Measurements from ENCODE around the gene VAV3.

VAV3 gene

DNA sequence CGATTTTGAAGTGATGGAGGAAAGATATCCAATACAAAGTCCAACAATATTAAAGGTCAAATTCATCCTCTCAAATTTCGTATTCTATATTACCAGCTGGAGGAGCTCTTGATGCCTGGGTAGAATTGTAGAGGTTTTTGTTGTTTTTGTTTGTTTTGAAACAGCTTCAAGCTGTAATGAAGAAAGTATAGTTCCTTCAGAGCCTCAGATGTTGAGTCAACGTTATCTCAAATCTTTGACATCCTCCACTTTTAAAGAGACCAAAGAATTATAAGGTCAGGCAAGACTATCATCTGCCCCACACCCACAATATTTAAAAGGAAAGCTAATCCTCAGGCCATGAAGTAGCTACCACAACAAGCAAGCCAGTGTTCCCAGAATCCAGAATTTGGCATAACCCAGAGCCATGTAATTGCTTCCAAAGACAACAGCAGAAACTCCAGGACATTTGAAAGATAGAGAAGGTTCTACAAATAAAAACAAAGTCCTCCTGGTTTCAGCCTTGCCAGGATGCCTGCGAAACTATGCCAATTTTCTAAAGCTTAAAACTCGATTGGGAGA lies 24.9 kb downstream of the VAV3 start:
- Mint-ChIP-seq H3K4me1 (peaks cover 17% of the 10 kb centered on the region), H3K27ac (no peak overlapping the region), H3K27me3 (ENCODE audit: low read depth, poor library complexity) (no peaks in the 10 kb centered on the region), H3K9me3 (no peaks in the 10 kb centered on the region), H3K4me3 (no peak overlapping the region), H3K36me3 (ENCODE audit: low read depth) (no peaks in the 10 kb centered on the region)
- TF ChIP-seq CTCF (IDR thresholded peaks at IDR 0.05): no peak
- DNase-seq: no peak

- no peaks in the 10 kb centered on the region for H3K9me3 Mint-ChIP-seq
- H3K4me1 Mint-ChIP-seq: peaks cover 17% of the 10 kb centered on the region
- no peaks in the 10 kb centered on the region for H3K36me3 Mint-ChIP-seq (ENCODE audit: low read depth)
- no peaks in the 10 kb centered on the region for H3K27me3 Mint-ChIP-seq (ENCODE audit: low read depth, poor library complexity)
- H3K4me3 Mint-ChIP-seq: no peak overlapping the region
- no peak for TF ChIP-seq CTCF (IDR thresholded peaks at IDR 0.05)
- no peak overlapping the region for H3K27ac Mint-ChIP-seq
- DNase-seq: no peak
Measured at GRCh38 chr1:107939256-107939655, 25.7 kb downstream of the VAV3 start.

GRCh38 chr1:107936498-107937481 lies 28.2 kb downstream of the VAV3 start:
- Mint-ChIP-seq H3K4me1 (peaks cover 17% of the 10 kb centered on the region), H3K36me3 (ENCODE audit: low read depth) (no peaks in the 10 kb centered on the region), H3K4me3 (no peak overlapping the region), H3K9me3 (no peaks in the 10 kb centered on the region), H3K27me3 (ENCODE audit: low read depth, poor library complexity) (no peaks in the 10 kb centered on the region), H3K27ac (no peak overlapping the region)
- no peak for DNase-seq
- no peak for TF ChIP-seq CTCF (IDR thresholded peaks at IDR 0.05)

GRCh38 chr1:107935396-107936064 lies 29.4 kb downstream of the VAV3 start:
- no peak for TF ChIP-seq CTCF (IDR thresholded peaks at IDR 0.05)
- DNase-seq: no peak
- Mint-ChIP-seq H3K36me3 (ENCODE audit: low read depth) (no peaks in the 10 kb centered on the region), H3K27ac (no peak overlapping the region), H3K4me1 (peaks cover 17% of the 10 kb centered on the region), H3K4me3 (no peak overlapping the region), H3K27me3 (ENCODE audit: low read depth, poor library complexity) (no peaks in the 10 kb centered on the region), H3K9me3 (no peaks in the 10 kb centered on the region)

DNA sequence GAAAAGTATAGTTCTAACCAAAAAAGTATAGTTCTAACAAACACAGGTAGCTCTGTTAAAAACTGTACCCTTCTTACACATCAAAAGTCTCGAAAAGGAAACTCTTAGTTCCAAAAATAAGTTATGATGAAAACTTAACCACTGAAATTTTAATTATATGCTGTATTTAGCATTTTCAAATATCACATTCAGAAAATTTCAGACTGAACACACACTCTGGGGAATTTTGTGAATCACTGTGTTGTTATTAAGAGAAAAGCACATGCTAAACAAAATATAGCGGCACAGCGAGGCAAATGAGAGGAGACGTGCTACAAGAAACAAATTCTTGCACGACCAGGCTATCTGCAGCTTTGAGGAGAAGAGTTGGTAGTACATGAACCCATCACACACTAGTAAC lies 30.4 kb downstream of the VAV3 start:
- TF ChIP-seq CTCF (IDR thresholded peaks at IDR 0.05): no peak
- H3K36me3 Mint-ChIP-seq (ENCODE audit: low read depth): no peaks in the 10 kb centered on the region
- no peaks in the 10 kb centered on the region for H3K27me3 Mint-ChIP-seq (ENCODE audit: low read depth, poor library complexity)
- DNase-seq: no peak
- H3K4me3 Mint-ChIP-seq: no peak overlapping the region
- no peak overlapping the region for H3K27ac Mint-ChIP-seq
- H3K9me3 Mint-ChIP-seq: no peaks in the 10 kb centered on the region
- H3K4me1 Mint-ChIP-seq: peaks cover 17% of the 10 kb centered on the region
